Suprapubic skin (tissue), 4 donors: Measurements from ENCODE around the gene SWAP70. TPM values are rescaled to one million over a fixed set of nuclear protein-coding genes. Genes with fewer than 3 reads are reported as not detected.

Source experiments
- DNase-seq, 2 donors: peaks; one replicate each; pipeline ENCODE4 v3.0.0-alpha.2; 2019; ENCODE audit warnings: low spot score in 2 of 2
- H3K27ac ChIP-seq: fragments of 200-600 bp; sonication (generic); one replicate; pipeline ENCODE4 v1.5.1; 2019
- H3K27me3 ChIP-seq: fragments of 200-600 bp; sonication (generic); one replicate; pipeline ENCODE4 v1.5.1; 2019
- H3K36me3 ChIP-seq: fragments of 200-600 bp; sonication (generic); one replicate; pipeline ENCODE4 v1.5.1; 2019
- H3K4me1 ChIP-seq: fragments of 200-600 bp; sonication (generic); one replicate; pipeline ENCODE4 v1.5.1; 2019
- H3K4me3 ChIP-seq: fragments of 200-600 bp; sonication (generic); one replicate; pipeline ENCODE4 v1.5.1; 2019; ENCODE audit warnings: mild to moderate bottlenecking
- H3K9me3 ChIP-seq: fragments of 200-600 bp; sonication (generic); one replicate; pipeline ENCODE4 v1.5.1; 2019
- CTCF ChIP-seq, 2 donors: fragments of 200-600 bp in 1 of 2; fragments of 450-650 bp in 1 of 2; sonication (generic) in 1 of 2; IDR thresholded peaks; one replicate each; pipeline ENCODE4 v1.5.1; 2016 to 2019; ENCODE audit warnings: antibody characterized with exemption in 2 of 2, mild to moderate bottlenecking in 1 of 2, moderate library complexity in 1 of 2
- EP300 ChIP-seq: sonication (generic); formaldehyde crosslinking; IDR thresholded peaks from one replicate; pipeline ENCODE4 v1.6.1; 2017; ENCODE audit warnings: antibody characterized with exemption
- POLR2A ChIP-seq, 2 donors: fragments of 450-650 bp; IDR thresholded peaks; one replicate each; pipeline ENCODE4 v1.6.1; 2017; ENCODE audit warnings: antibody characterized with exemption in 2 of 2, mild to moderate bottlenecking in 2 of 2, moderate library complexity in 2 of 2
- POLR2AphosphoS5 ChIP-seq, 3 donors: sonication (generic); formaldehyde crosslinking; IDR thresholded peaks; one replicate each; pipeline ENCODE4 v1.6.1; 2017; ENCODE audit warnings: antibody characterized with exemption in 3 of 3
- WGBS: methylation state at CpG from one replicate; pipeline ENCODE4 v1.1.5; 2018; 5-methylcytosine and 5-hydroxymethylcytosine counted together
- total RNA-seq, 4 donors: library from RNA; depleted of rRNA; stranded (reverse); fragments of >200 nt; gene quantifications; one replicate each; pipeline ENCODE4 v1.1.0, GENCODE V29; 2016

SWAP70 gene
- total RNA-seq, 4 donors from 2014 or later: 27.6 to 64.9 (median 35.8) TPM

GRCh38 chr11:9774591-9775397 is 110.9 kb downstream of the SWAP70 start:
- H3K36me3 ChIP-seq: peaks cover 23% of the 10 kb centered on the region
- H3K27ac ChIP-seq: no peak overlapping the region
- TF ChIP-seq POLR2A (IDR thresholded peaks at IDR 0.05) (no peak), CTCF (IDR thresholded peaks at IDR 0.05) (no peak), EP300 (no peak), POLR2AphosphoS5 (IDR thresholded peaks at IDR 0.05) (no peak)
- no peaks in the 10 kb centered on the region for H3K9me3 ChIP-seq
- H3K27me3 ChIP-seq: no peaks in the 10 kb centered on the region
- H3K4me1 ChIP-seq: peaks cover 11% of the 10 kb centered on the region
- no peak overlapping the region for H3K4me3 ChIP-seq
- DNase-seq: no peak
- 49% methylated on average over 6 of the region's 6 CpGs for WGBS

- no peak for DNase-seq
- no peak overlapping the region for H3K4me3 ChIP-seq
- H3K27me3 ChIP-seq: no peaks in the 10 kb centered on the region
- H3K36me3 ChIP-seq: peaks cover 27% of the 10 kb centered on the region
- no peaks in the 10 kb centered on the region for H3K9me3 ChIP-seq
- WGBS: 38% methylated on average over 2 of the region's 2 CpGs
- peaks cover 11% of the 10 kb centered on the region for H3K4me1 ChIP-seq
- H3K27ac ChIP-seq: no peak overlapping the region
- TF ChIP-seq POLR2AphosphoS5 (IDR thresholded peaks at IDR 0.05) (no peak), CTCF (IDR thresholded peaks at IDR 0.05) (no peak), POLR2A (IDR thresholded peaks at IDR 0.05) (no peak), EP300 (no peak)
These were observed 111.5 kb downstream of the SWAP70 start for GRCh38 chr11:9775398-9775779.

- Histone ChIP-seq H3K27me3 (no peaks in the 10 kb centered on the region), H3K4me3 (no peak overlapping the region), H3K36me3 (peaks cover 32% of the 10 kb centered on the region), H3K27ac (no peak overlapping the region), H3K4me1 (peaks cover 11% of the 10 kb centered on the region), H3K9me3 (no peaks in the 10 kb centered on the region)
- DNase-seq: no peak
- 91% methylated on average over 1 of the region's 1 CpG for WGBS
- TF ChIP-seq CTCF (IDR thresholded peaks at IDR 0.05) (no peak), EP300 (no peak), POLR2A (IDR thresholded peaks at IDR 0.05) (no peak), POLR2AphosphoS5 (IDR thresholded peaks at IDR 0.05) (no peak)
These were observed 112.3 kb downstream of the SWAP70 start for GRCh38 chr11:9776203-9776602.

GRCh38 chr11:9777066-9777465 is 113.2 kb downstream of the SWAP70 start:
- no peak overlapping the region for H3K27ac ChIP-seq
- TF ChIP-seq CTCF (IDR thresholded peaks at IDR 0.05) (no peak), POLR2A (IDR thresholded peaks at IDR 0.05) (no peak), EP300 (no peak), POLR2AphosphoS5 (IDR thresholded peaks at IDR 0.05) (no peak)
- no peak for DNase-seq
- whole genome bisulfite sequencing: 78% methylated on average over 2 of the region's 2 CpGs
- H3K4me1 ChIP-seq: peaks cover 11% of the 10 kb centered on the region
- H3K4me3 ChIP-seq: no peak overlapping the region
- no peaks in the 10 kb centered on the region for H3K27me3 ChIP-seq
- peaks cover 41% of the 10 kb centered on the region for H3K36me3 ChIP-seq
- H3K9me3 ChIP-seq: no peaks in the 10 kb centered on the region

- TF ChIP-seq CTCF (IDR thresholded peaks at IDR 0.05): no peak
- no peak for TF ChIP-seq EP300
- TF ChIP-seq POLR2AphosphoS5 (IDR thresholded peaks at IDR 0.05): no peak
- no peak for TF ChIP-seq POLR2A (IDR thresholded peaks at IDR 0.05)
- peaks cover 41% of the 10 kb centered on the region for H3K36me3 ChIP-seq
- DNase-seq: no peak
- H3K27ac ChIP-seq: no peak overlapping the region
- H3K4me3 ChIP-seq: no peak overlapping the region
- no peaks in the 10 kb centered on the region for H3K27me3 ChIP-seq
- 91% methylated on average over 4 of the region's 5 CpGs for WGBS
- H3K4me1 ChIP-seq: peaks cover 11% of the 10 kb centered on the region
- no peaks in the 10 kb centered on the region for H3K9me3 ChIP-seq
These were observed 113.6 kb downstream of the SWAP70 start for GRCh38 chr11:9777525-9777924.
